HG03520 (cell line): ENCODE data around the gene CPLX1.
"Not testable (repeated sequence)": the region's sequence is repeated elsewhere in the genome, so short reads cannot be mapped to it uniquely, and the experiment has no call there.

ENCODE experiments used
- ATAC-seq: cut with Tn5 transposase; IDR thresholded peaks from one replicate; pipeline ENCODE4 v1.9.1; 2021; ENCODE audit warnings: mild to moderate bottlenecking, moderate library complexity; ENCODE audit not compliant: unreplicated experiment

CPLX1 gene

GRCh38 chr4:821181-821591, 4.7 kb downstream of the CPLX1 start:
- no peak for ATAC-seq

GRCh38 chr4:820230-821172, 5.4 kb downstream of the CPLX1 start:
- no peak for ATAC-seq

GRCh38 chr4:819401-820229, 6.3 kb downstream of the CPLX1 start:
- no peak for ATAC-seq

GRCh38 chr4:818106-818921, 7.6 kb downstream of the CPLX1 start:
- no peak for ATAC-seq

- ATAC-seq, result no peak
Observed at GRCh38 chr4:815464-816146, 10.3 kb downstream of the CPLX1 start.

- ATAC-seq, result no peak
Observed at GRCh38 chr4:814312-814850, 11.5 kb downstream of the CPLX1 start.

- no peak for ATAC-seq
Observed at GRCh38 chr4:813900-814299, 12.0 kb downstream of the CPLX1 start.

- ATAC-seq, result no peak
Observed at GRCh38 chr4:808860-809570, 16.9 kb downstream of the CPLX1 start.

GRCh38 chr4:807792-808191, 18.1 kb downstream of the CPLX1 start:
- no peak for ATAC-seq

- not testable (repeated sequence) for ATAC-seq
Observed at GRCh38 chr4:806979-807378, 18.9 kb downstream of the CPLX1 start.

- no peak for ATAC-seq
Observed at GRCh38 chr4:804804-805203, 21.1 kb downstream of the CPLX1 start.

- no peak for ATAC-seq
Observed at GRCh38 chr4:803884-804283, 22.0 kb downstream of the CPLX1 start.

GRCh38 chr4:801436-802124, 24.3 kb downstream of the CPLX1 start:
- no peak for ATAC-seq

- ATAC-seq, result no peak
Observed at GRCh38 chr4:797066-797465, 28.9 kb downstream of the CPLX1 start.

GRCh38 chr4:796206-796605, 29.7 kb downstream of the CPLX1 start:
- ATAC-seq, result no peak

GRCh38 chr4:795726-796119, 30.2 kb downstream of the CPLX1 start:
- no peak for ATAC-seq

GRCh38 chr4:794900-795725, 30.8 kb downstream of the CPLX1 start:
- no peak for ATAC-seq
